Activated CD8-positive, alpha-beta memory T cell treated with anti-CD3 and anti-CD28 coated beads for 1 hour (primary cell): ENCODE results near the gene COL21A1.

ENCODE experiments used
- DNase-seq, 2 donors: peaks; one replicate each; pipeline ENCODE4 v3.0.0-alpha.2; 2020; ENCODE audit warnings: low read depth in 1 of 2; ENCODE audit errors: extremely low read depth in 1 of 2

COL21A1 gene

GRCh38 chr6:56140090-56140489 lies 107.3 kb downstream of the COL21A1 start:
- DNase-seq = no peak

- DNase-seq = no peak
Measured at GRCh38 chr6:56115715-56116114, 131.7 kb downstream of the COL21A1 start.

GRCh38 chr6:56109149-56109548 lies 138.2 kb downstream of the COL21A1 start:
- DNase-seq = no peak

GRCh38 chr6:56106231-56106630 lies 141.1 kb downstream of the COL21A1 start:
- no peak for DNase-seq

GRCh38 chr6:56104591-56104990 lies 142.8 kb downstream of the COL21A1 start:
- DNase-seq = no peak

GRCh38 chr6:56102216-56102615 lies 145.2 kb downstream of the COL21A1 start:
- DNase-seq = no peak

GRCh38 chr6:56101141-56101553 lies 146.2 kb downstream of the COL21A1 start:
- DNase-seq = no peak

- no peak for DNase-seq
Measured at GRCh38 chr6:56096946-56097621, 150.3 kb downstream of the COL21A1 start.

GRCh38 chr6:56096541-56096940 lies 150.8 kb downstream of the COL21A1 start:
- no peak for DNase-seq

GRCh38 chr6:56093776-56094175 lies 153.6 kb downstream of the COL21A1 start:
- DNase-seq = no peak

- no peak for DNase-seq
Measured at GRCh38 chr6:56091159-56091869, 156.1 kb downstream of the COL21A1 start.

GRCh38 chr6:56088641-56089040 lies 158.7 kb downstream of the COL21A1 start:
- no peak for DNase-seq

- DNase-seq = no peak
Measured at GRCh38 chr6:56087421-56087820, 160.0 kb downstream of the COL21A1 start.

GRCh38 chr6:56079751-56080540 lies 167.4 kb downstream of the COL21A1 start:
- DNase-seq = no peak

GRCh38 chr6:56076033-56076432 lies 171.3 kb downstream of the COL21A1 start:
- DNase-seq = no peak

- no peak for DNase-seq
Measured at GRCh38 chr6:56073761-56074160, 173.6 kb downstream of the COL21A1 start.

- no peak for DNase-seq
Measured at GRCh38 chr6:56073315-56073714, 174.1 kb downstream of the COL21A1 start.

- no peak for DNase-seq
Measured at GRCh38 chr6:56072856-56073255, 174.5 kb downstream of the COL21A1 start.

GRCh38 chr6:56065408-56065807 lies 182.0 kb downstream of the COL21A1 start:
- DNase-seq = no peak

GRCh38 chr6:56062836-56063235 lies 184.5 kb downstream of the COL21A1 start:
- DNase-seq = no peak

GRCh38 chr6:56058636-56059035 lies 188.7 kb downstream of the COL21A1 start:
- no peak for DNase-seq
